ENCODE results near the gene MPZL1.

DNA sequence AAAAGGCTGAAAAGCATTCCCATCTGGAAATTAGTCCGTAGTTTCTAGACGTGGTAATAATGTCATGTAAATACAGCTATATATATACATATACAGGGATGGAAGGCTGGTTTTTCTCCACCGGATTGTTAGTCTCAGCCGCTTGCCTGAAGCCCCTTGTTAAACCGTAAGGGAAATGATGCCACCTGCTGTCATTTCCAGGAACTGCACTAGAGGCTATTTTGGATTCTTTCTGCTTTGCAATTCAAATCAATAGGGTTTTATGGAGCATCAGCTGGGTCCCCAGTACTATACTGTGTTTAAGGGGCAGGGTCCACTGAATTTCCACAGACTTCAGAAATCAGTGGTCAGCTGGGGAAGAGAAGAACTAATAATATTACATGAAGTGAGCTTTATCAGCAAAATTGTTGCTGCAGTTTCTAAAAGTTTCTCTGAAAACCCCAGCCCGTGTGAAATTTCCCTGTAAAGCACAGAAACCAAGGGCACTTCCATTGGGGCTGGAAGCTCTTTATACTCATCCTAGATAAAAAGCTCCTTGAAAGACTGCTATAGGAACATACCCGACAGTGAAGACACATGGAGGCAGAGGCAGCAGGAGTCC, 33.8 kb upstream of the MPZL1 start:
- TF ChIP-seq, protein P1, sequence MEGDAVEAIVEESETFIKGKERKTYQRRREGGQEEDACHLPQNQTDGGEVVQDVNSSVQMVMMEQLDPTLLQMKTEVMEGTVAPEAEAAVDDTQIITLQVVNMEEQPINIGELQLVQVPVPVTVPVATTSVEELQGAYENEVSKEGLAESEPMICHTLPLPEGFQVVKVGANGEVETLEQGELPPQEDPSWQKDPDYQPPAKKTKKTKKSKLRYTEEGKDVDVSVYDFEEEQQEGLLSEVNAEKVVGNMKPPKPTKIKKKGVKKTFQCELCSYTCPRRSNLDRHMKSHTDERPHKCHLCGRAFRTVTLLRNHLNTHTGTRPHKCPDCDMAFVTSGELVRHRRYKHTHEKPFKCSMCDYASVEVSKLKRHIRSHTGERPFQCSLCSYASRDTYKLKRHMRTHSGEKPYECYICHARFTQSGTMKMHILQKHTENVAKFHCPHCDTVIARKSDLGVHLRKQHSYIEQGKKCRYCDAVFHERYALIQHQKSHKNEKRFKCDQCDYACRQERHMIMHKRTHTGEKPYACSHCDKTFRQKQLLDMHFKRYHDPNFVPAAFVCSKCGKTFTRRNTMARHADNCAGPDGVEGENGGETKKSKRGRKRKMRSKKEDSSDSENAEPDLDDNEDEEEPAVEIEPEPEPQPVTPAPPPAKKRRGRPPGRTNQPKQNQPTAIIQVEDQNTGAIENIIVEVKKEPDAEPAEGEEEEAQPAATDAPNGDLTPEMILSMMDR (IDR thresholded peaks at IDR 0.05; ENCODE audit: low read depth, low read length, poor library complexity, severe bottlenecking), result peak; percentile 87
- TF ChIP-seq EZH2phosphoT487 (IDR thresholded peaks at IDR 0.05; ENCODE audit: borderline replicate concordance, low read length), result no peak

Data from DOHH2 (cell line).